ENCODE results near the gene AKNA.

DNA sequence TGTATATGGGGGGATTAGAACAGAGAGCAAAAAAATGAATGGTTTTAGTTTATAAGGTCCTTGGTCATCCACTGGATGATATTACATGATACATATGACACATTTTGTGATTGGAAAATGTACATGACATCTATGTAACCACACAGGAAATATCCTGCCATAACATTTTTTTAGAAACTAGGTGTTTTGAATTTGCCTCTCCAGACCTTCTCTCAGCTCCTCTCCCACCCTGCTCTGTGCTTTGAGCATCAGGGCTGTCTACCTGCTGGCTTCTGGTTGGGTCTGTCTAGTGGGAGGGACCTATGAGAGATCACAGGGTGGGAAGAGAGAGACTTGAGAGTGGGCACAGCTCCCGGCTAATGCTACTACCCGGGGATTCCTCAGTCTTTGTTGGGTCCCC is 24.4 kb downstream of the AKNA start:
- TF ChIP-seq, protein P1, sequence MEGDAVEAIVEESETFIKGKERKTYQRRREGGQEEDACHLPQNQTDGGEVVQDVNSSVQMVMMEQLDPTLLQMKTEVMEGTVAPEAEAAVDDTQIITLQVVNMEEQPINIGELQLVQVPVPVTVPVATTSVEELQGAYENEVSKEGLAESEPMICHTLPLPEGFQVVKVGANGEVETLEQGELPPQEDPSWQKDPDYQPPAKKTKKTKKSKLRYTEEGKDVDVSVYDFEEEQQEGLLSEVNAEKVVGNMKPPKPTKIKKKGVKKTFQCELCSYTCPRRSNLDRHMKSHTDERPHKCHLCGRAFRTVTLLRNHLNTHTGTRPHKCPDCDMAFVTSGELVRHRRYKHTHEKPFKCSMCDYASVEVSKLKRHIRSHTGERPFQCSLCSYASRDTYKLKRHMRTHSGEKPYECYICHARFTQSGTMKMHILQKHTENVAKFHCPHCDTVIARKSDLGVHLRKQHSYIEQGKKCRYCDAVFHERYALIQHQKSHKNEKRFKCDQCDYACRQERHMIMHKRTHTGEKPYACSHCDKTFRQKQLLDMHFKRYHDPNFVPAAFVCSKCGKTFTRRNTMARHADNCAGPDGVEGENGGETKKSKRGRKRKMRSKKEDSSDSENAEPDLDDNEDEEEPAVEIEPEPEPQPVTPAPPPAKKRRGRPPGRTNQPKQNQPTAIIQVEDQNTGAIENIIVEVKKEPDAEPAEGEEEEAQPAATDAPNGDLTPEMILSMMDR (IDR thresholded peaks at IDR 0.05) = no peak
- no peak for TF ChIP-seq EZH2phosphoT487 (IDR thresholded peaks at IDR 0.05)
- no peak for TF ChIP-seq EZH2 (IDR thresholded peaks at IDR 0.05)
